Fibroblast of villous mesenchyme (primary cell): Measurements from ENCODE around the gene PRPF31. TPM values are rescaled to one million over a fixed set of nuclear protein-coding genes. Genes with fewer than 3 reads are reported as not detected.
A peak's percentile ranks its signal among the peaks of the same experiment; 100 is the strongest.

Experiments used
- DNase-seq: peaks from one replicate; pipeline ENCODE4 v3.0.0-alpha.2; 2010; ENCODE audit warnings: low read depth
- H3K4me3 ChIP-seq: 2 replicates; pipeline ENCODE4 v1.5.1; 2011; ENCODE audit warnings: low read depth, mild to moderate bottlenecking, low read length
- total RNA-seq: library from RNA; depleted of rRNA; stranded (reverse); fragments of >200 nt; gene quantifications from 2 replicates; pipeline ENCODE4 v1.2.3, GENCODE V29; 2012
- TF ChIP-seq, protein P1 (sequence below): IDR thresholded peaks from 2 replicates; pipeline ENCODE4 v1.5.1; 2012; ENCODE audit warnings: low read depth, mild to moderate bottlenecking, low read length; ENCODE audit not compliant: insufficient read depth

The PRPF31 gene
- total RNA-seq, 1 donor: 41.5 TPM

DNA sequence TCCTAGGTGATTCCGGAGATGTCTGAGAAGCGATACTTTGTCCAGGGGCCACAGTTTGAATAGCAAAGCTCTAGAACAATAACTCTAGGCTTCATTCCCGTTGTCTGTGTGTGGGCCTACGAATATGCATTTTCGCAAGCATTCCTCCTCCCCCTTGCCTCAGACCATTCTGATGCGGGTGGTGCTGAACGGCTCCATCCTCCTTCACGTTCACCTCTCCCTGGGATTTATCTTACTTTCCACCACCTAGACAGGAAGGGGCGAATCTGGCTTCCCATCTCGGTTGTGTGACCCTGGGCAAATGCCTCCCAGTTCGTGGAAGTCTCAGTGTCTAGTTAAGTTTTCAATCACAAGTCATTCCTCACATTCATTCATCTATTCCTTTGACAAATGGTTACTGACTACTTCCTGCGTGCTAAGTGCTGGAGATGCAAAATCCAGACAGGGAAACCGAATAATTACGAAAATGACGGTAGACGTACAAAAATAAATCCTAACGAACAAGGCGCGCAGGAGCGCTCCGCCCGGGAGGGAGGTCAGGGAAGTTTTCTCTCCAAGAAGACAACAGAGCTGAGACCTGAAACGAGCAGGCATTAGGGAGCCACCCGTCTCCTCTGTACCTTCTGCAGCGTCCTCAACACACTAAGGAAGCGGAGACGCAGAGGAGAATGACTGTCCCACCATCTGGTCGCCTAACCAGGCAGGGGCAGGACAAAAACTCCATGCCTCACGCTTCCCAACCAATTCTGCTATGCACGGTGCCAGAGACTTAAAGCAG is 20.7 kb downstream of the PRPF31 start:
- peak overlapping the region; percentile 74 for H3K4me3 ChIP-seq
- DNase-seq: no peak
- TF ChIP-seq, protein P1, sequence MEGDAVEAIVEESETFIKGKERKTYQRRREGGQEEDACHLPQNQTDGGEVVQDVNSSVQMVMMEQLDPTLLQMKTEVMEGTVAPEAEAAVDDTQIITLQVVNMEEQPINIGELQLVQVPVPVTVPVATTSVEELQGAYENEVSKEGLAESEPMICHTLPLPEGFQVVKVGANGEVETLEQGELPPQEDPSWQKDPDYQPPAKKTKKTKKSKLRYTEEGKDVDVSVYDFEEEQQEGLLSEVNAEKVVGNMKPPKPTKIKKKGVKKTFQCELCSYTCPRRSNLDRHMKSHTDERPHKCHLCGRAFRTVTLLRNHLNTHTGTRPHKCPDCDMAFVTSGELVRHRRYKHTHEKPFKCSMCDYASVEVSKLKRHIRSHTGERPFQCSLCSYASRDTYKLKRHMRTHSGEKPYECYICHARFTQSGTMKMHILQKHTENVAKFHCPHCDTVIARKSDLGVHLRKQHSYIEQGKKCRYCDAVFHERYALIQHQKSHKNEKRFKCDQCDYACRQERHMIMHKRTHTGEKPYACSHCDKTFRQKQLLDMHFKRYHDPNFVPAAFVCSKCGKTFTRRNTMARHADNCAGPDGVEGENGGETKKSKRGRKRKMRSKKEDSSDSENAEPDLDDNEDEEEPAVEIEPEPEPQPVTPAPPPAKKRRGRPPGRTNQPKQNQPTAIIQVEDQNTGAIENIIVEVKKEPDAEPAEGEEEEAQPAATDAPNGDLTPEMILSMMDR: no peak

DNA sequence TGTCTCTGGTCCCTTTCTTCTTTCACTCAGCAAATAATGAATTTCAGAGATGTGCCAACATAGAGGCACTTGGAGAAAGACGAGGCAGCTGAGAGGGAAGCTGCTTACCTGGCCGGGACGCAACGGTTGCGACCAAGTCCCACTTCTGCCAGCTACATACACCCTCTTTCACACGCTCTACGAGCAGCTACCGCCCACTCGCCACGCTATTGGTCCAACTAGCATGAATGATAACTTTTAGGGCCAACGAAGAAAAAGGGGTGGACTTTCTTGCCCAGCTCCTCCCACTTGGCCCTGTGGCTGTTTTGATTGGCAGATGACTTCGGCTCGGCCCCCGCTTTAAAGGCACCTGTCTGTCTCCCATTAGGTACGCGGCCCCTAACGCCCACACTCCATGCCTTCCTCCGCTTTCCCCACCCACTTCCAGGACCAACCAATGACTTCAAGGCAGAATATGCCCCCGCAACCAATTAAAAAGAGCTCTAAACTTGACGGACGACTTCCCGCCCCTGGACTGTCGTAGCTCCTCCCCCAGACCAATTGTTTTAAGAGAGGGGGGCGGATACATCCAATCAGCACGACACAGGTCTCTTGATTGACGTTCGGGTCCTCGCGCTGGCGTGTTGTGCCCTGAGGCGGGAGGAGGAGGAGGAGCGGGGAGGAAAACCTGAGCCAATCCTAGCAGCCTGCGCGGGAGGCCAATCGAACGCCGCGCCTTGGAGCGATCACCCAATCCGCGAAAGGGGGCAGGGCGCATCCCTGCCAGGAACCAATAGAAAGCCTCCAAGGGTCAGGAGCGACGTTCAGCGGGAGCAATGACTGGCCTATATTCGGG is 21.5 kb downstream of the PRPF31 start:
- TF ChIP-seq, protein P1: no peak
- peak; percentile 100 for DNase-seq
- H3K4me3 ChIP-seq: peak overlapping the region; percentile 85

DNA sequence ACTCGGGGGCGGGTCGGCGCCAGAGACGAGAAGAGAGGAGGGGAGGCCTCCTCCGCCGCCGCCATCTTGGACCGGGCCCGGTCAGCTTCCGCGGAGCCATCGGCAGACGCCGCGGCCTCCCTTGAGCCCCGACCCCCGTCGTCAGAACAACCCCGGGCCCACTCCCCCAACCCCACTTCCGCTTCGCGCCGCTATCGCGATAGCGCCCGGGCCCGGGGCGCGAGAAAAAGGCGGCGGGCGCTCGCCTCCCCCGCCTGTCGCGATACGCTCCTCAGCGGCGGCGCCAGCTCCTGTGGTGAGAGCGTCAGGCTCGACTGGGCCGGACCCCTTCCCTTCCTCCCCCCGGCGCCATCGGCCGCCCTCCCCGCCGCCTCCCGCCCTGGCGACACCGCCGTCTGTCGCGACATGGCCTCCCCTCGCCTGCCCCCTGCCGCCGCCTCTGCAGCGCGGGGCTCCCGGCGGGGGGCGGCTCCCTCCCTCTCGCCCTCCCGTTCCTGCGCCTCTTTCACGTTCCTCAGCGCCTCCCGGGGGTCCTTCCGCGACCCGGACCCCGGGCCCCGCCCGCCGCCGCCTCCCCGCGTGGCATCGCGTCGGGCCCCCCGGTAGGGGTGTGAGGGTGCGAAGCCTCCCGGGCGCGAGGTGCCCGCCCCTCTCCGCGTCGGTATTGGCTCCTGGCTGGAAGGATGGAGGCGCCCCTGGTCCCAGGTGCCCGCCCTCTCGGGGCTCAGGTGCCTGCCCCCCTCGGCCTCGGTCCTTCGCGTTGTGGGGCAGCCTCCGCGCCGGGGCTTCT is 22.3 kb downstream of the PRPF31 start, which contains the start of gene CNOT3:
TSS of gene CNOT3 (plus strand) at position 64 of the 790 bp plus-strand sequence. CDS start 5,217 bp downstream, outside the sequence.
- peak within 1 kb of the TSS; percentile 85 for H3K4me3 ChIP-seq
- no peak for DNase-seq
- TF ChIP-seq, protein P1: no peak

DNA sequence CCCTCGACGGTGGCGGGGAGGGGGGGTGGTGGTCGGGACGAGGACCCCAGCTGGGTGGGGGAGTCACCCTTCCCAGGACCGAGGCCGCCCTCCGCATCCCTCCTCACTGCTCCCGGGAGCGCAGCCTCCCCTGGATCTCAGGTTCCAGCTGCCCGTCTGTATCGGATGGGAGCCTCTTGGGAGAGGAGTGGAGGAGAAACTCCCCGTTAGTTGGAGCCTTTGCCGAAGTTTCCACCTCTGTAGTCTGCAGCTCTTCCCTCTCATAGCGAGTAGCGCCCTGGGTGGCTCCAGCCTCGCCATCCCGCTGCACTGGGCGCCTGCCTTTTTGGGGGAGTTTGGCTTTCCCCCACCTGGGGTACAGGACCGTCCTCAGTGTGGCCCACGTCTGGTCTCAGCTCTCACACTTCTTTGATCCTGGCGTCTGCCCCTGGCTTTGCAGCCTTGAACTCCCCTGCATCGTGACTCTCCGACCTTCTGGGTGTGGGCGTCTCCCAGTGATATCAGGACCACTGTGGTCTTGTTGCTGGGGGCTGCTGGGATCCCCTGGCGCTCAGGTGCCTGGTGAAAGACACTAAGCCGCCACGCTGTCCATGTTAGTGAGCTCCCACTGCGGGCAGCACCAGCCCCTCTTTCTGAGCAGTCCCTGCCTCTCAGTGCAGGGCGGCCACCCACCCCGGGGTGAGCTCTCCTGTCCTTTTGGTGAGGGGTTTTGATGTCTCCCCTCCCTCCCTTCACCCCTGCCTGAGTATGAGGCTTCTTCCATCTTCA is 23.1 kb downstream of the PRPF31 start:
- peak overlapping the region; percentile 85 for H3K4me3 ChIP-seq

DNA sequence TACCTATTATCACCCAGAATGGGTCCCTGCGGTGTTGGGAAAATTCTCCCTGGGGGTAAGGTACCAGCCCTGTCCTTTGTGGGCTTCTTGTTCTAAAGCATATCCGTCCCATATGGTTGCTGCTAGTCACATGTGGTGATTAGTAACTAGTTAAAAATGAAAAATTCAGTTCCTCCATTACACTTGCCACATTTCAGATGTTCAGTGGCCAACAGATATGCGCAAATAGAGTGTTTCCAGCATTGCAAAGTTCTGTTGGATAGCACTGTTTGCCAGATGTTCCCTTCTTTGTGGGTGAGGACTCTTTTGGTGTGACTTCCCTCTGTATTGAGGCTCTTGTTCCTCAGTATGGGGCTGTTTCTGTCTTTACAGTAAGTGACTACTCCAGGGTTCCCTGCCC is 25.8 kb downstream of the PRPF31 start:
- peak; percentile 31 for DNase-seq
- TF ChIP-seq, protein P1: no peak
- no peak overlapping the region for H3K4me3 ChIP-seq

More for the DNA sequence above, 23.1 kb downstream of the PRPF31 start:
- TF ChIP-seq, protein P1: no peak
- no peak for DNase-seq
